Measurements from ENCODE around the gene KIF26A.

DNA sequence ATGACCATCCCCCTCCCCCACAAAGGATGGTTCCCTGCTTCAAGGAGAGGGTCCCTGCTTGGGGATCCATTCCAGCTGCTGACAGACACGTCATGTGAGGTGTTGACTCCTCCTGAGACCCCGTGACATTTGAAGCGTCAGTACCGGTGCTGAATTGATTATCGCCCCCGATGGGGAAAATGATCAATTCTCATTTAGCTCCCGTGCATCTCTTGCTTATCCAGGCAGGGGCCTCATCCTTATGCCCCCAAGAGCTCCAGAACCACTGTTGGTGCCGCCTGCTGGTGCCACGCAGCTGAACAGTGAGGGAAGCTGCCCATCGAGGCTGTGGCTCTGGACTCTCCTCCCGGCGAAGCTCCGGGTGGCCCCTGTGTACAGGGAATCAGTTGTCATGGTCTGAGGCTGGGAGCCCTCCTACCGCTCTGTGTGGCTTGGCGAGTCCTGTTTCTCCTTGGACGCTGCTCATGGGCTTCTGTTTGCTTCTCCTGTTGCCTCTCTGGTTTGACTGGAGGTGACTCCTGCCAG lies 4.6 kb downstream of the KIF26A start:
- TF ChIP-seq, protein P1, sequence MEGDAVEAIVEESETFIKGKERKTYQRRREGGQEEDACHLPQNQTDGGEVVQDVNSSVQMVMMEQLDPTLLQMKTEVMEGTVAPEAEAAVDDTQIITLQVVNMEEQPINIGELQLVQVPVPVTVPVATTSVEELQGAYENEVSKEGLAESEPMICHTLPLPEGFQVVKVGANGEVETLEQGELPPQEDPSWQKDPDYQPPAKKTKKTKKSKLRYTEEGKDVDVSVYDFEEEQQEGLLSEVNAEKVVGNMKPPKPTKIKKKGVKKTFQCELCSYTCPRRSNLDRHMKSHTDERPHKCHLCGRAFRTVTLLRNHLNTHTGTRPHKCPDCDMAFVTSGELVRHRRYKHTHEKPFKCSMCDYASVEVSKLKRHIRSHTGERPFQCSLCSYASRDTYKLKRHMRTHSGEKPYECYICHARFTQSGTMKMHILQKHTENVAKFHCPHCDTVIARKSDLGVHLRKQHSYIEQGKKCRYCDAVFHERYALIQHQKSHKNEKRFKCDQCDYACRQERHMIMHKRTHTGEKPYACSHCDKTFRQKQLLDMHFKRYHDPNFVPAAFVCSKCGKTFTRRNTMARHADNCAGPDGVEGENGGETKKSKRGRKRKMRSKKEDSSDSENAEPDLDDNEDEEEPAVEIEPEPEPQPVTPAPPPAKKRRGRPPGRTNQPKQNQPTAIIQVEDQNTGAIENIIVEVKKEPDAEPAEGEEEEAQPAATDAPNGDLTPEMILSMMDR (IDR thresholded peaks at IDR 0.05): no peak
- TF ChIP-seq EZH2 (IDR thresholded peaks at IDR 0.05; ENCODE audit: borderline replicate concordance, insufficient read depth, low read depth, low read length, poor library complexity, severe bottlenecking): no peak
